Inflammatory macrophage (primary cell): ENCODE measurements around the gene KIF4A.
"Not testable (repeated sequence)": the region's sequence is repeated elsewhere in the genome, so short reads cannot be mapped to it uniquely, and the experiment has no call there.

Experiments used
- DNase-seq, 2 donors: peaks; one replicate each; pipeline ENCODE4 v3.0.0-alpha.2; 2020 to 2022
- total RNA-seq, 18 experiments: gene quantifications; one replicate each; lab custom pipeline; 2026; ENCODE audit warnings: mixed read lengths in 6 of 18, inconsistent platforms in 2 of 18; lab: John Stamatoyannopoulos, UW

Gene KIF4A, protein sequence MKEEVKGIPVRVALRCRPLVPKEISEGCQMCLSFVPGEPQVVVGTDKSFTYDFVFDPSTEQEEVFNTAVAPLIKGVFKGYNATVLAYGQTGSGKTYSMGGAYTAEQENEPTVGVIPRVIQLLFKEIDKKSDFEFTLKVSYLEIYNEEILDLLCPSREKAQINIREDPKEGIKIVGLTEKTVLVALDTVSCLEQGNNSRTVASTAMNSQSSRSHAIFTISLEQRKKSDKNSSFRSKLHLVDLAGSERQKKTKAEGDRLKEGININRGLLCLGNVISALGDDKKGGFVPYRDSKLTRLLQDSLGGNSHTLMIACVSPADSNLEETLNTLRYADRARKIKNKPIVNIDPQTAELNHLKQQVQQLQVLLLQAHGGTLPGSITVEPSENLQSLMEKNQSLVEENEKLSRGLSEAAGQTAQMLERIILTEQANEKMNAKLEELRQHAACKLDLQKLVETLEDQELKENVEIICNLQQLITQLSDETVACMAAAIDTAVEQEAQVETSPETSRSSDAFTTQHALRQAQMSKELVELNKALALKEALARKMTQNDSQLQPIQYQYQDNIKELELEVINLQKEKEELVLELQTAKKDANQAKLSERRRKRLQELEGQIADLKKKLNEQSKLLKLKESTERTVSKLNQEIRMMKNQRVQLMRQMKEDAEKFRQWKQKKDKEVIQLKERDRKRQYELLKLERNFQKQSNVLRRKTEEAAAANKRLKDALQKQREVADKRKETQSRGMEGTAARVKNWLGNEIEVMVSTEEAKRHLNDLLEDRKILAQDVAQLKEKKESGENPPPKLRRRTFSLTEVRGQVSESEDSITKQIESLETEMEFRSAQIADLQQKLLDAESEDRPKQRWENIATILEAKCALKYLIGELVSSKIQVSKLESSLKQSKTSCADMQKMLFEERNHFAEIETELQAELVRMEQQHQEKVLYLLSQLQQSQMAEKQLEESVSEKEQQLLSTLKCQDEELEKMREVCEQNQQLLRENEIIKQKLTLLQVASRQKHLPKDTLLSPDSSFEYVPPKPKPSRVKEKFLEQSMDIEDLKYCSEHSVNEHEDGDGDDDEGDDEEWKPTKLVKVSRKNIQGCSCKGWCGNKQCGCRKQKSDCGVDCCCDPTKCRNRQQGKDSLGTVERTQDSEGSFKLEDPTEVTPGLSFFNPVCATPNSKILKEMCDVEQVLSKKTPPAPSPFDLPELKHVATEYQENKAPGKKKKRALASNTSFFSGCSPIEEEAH
- 5.6 to 30.9 (median 17.0) reads per million in 18 experiments for total RNA-seq

DNA sequence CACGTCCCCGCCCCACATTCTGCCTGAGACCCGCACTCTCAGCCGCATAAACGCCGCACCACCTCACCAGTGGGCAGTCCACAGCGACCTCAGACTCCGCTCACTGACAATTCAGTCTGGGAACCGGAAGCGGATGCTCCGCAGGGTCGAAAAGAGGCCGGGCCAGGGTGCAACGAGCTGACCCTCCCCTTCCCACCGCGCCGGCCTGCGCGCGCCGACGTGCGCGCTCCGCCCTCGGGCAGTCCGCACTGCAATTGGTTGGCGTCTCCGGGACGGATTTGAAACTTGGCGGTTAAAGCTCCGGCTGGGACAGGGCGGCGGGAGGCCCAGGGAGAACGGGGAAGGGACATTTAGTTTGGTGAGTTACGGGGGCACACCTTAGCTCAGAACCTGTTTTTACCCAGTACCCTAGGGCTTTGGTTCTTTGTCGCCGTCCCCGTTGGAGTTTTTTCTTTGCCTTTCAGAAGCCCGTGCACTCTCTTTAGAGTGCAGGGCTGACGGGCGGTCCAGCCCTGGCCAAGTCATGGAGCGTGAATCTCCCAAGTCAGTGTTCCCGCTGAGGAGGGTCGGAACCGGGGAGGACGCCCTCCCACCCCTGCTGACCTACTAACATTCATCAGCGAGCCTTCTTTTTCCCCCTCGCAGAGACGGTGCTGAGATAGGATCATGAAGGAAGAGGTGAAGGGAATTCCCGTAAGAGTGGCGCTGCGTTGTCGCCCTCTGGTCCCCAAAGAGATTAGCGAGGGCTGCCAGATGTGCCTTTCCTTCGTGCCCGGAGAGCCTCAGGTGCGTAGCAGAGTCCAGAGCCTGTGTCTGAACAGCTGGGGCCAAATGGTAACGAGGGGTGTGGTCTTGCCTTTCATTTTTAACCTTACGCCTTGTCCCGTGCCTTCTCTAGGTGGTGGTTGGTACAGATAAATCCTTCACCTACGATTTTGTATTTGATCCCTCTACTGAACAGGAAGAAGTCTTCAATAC is at the start of gene KIF4A, which contains the start of gene PDZD11:
TSS of gene KIF4A (plus strand) at position 312 of the 978 bp plus-strand sequence. CDS start at position 667, 355 bp downstream.
TSS of gene PDZD11 (minus strand) at position 135 of the 978 bp plus-strand sequence. CDS start 586 bp downstream, outside the sequence.
- DNase-seq: peak; percentile 83 to 87

DNA sequence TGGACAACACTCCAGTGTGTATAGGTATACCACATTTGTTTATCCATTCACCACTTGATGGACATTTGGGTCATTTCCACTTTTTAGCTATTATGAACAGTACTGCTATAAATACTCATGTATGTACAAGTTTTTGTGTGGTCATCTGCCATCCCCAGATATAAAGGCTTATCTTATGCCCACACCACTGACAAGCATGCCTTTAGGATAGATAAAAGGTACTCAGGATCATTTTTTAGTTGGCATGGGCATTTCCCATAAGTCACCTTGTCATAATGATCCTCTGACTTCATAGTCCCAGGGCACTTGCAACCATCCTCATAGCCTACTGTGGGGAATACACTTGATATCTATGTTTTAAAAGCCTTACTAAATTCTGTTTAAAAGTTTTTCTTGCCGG is 49.2 kb upstream of the KIF4A start:
- no peak for DNase-seq

DNA sequence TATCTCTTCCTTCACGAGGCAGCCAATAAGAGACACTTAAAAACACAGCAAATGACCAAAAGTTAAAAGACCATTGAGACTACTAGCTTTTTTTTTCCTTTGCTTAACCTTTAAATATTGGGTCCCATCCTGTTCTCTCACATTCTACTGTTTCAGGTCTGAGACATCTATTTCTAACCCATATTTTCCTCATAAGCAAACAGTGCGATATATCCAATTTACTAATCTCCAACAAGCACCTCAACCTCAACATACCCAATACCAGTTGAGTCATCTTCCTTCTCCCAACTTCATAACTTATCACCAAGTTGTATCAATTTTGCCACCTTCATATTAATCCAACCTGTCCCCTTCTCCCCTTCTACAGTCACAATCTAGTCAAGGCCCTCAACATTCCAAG is 48.4 kb upstream of the KIF4A start:
- no peak for DNase-seq

DNA sequence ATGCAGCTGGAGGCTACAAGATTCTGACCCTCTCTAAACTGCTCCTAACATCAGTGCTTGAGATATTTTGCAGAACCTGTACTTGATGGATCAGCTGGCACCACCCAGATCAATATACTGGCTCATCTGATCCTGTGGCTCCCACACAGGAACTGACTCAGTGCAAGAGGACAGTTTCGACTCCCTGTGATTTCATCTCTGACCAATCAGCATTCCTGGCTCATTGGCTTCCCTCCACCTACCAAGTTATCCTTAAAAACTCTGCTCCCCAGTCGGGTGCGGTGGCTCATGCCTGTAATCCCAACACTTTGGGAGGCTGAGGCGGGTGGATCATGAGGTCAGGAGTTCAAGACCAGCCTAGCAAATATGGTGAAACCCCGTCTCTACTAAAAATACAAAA is 46.3 kb upstream of the KIF4A start:
- not testable (repeated sequence) for DNase-seq

DNA sequence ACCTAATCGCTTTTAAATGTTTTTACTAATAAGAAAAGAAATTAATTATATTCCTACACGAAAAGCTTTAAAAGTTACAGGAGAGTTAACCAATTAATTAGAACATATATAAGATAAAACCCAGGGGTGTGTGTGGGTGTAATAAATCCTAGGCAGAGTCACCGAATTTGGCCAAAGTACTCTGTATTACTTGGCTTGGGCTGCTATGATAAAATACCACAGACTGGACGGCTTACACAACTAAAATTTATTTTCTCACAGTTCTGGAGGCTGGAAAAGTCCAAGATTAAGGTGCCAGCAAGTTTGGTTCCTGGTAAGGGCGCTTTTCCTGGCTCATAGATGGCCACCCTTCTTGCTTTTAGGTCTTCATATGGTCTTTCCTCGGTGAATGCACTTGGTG is 45.0 kb upstream of the KIF4A start:
- no peak for DNase-seq

DNA sequence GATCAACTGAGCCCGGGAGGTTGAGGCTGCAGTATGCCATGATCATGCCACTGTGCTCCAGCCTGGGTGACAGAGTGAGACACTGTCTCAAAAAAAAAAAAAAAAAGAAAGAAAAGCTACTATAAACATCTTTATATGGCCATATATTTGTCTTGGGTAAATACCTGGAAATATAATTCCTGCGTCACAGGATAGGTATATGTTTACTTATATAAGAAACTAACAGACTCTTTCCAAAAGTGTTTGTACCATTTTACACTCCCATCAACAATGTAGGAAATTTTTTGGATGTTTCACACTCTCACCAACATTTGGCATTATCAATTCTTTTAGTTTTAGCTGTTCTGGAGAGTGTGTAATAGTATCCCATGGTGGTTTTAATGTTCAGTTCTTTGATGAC is 42.7 kb upstream of the KIF4A start:
- DNase-seq: no peak

DNA sequence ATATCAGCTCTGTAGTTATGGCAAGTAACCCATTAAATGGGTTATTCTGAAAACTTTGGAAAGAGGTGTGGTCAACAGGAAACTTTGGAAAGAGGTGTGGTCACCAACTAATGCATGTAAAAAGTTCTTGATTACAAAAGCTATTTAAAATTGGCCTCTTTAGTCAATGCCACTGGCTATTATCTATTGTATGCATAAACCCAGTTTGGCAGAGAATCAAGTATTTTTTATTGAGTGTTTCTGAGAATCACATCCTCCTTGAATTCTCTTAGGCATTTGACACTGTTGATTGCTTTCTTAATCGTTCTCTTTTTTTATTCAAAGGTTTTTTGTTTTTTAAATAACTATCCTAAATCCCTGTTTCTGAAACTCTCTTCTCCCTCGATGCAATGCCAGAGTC is 37.4 kb upstream of the KIF4A start:
- DNase-seq: no peak

DNA sequence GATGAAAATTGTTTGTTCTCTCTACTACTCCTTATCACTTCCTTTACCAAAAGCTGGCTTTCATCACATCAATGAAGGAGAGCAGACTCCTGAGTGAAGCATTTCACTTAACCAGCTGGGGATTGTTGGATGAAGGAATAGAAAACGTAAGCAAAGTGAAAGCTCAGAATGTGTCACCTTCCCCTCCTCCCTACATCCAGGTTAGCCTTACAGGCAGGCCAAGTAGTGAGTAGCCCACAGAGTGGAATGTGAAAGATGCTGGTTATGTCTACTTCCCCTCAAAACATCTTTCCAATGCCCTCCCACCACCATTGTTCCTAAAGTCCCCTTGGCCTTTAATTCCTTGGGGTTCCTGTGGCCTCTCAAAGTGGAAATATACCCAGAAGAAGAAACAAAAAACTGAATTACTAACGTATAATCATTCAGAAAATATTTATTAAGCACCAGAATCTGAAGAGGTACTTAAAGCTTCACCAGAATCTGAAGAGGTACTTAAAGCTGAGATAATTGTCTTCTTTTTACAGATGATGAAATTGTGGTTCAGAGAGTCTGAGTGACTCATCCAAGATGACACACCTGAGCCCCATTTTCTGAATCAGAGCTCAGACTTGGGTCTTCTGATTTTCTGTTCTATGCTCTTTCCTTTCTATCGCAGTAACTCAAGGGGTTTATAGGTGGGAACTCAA is 36.4 kb upstream of the KIF4A start:
- DNase-seq: no peak

DNA sequence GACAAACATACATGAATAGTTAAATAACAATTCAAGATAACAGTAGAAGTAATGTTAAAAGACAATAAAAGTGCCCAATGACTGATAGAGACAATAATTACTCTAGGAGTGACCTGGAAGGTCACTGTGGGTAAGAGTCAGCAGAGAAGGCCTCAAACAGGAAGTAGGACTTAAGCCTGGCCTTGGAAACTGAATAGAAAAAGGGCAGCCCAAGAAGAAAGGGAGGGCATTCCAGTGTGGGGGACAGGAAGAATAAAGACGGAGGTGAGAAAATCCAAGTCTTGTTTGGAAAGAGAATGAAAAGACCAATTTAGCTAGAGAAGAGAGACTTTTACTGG is 35.9 kb upstream of the KIF4A start:
- DNase-seq: no peak

DNA sequence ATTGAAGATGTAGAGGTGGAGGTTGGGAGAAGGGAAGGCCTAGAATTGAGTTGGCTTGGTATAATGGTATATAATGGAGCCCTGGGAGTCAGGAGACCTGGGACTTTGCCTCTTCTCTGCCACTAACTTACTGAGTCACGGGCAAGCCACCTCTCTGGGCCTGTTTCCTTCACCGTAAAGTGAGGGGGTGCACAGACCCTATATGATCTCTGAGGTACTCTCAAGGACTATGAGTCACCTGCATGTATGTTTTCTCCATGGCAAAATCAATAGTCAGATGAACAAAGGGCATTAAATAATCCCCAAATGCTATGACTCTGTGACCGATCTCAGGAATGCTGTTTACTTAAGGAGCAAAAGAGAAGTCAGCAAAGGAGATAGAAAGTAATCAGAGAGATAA is 35.0 kb upstream of the KIF4A start:
- DNase-seq: no peak

DNA sequence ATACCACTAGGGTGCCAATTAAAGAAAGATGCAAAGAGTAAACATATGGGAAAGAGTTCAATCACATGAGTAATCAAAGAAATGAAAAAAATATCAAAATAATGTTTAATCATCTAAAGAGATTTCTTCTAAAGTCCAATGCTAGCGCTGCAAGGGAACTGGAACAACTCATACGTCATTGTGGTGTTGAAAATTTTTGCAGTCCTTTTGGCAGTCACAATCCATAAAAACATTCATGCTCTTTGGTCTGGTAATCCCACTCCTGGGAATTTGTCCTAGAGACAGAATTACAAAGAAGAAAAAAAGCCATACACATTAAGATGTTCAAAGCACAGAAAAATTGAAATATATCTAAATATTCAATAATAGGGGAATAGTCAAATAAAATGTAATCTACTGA is 34.5 kb upstream of the KIF4A start:
- no peak for DNase-seq

DNA sequence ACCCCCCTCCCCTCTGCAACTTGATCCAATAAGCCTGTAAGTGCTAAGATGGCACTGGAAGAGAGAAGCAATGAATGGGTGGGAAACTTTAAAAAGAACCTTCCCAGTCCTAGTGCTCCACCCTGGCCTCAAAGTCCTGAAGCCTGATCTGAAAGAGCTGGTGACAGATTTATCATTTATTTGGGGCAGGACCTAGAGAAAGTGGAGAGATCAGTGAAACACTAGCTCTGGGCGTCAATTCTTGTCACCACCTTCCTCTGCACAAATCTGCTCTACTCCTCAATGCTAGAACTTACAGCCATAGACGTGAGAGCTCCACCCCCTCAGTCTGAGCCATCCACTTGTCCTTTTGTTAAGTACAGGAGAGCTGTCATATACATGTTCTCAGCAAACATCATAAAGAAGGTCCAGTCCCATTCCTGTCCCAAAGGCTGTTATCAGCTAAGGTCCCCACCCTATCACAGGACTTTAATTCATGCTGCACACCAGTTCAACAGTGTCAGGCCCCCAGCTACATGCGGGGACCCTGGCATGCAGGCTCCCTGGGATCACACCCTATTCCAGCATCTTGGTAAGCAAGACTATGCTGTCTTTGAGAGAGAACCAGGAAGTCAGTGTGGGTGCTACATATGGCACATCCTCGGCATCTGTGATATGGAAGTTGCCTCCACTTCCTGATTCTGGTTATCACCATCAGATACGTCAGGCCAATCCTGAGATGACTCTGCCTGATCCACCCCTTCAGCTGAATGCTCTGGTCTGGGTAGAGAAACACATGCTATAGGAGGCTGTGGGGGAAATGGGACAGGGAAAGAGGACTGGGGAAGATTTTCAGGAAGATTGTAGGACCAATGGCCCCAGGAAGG is 32.2 kb upstream of the KIF4A start:
- DNase-seq: peak in 1 of 2 donors; percentile 2

DNA sequence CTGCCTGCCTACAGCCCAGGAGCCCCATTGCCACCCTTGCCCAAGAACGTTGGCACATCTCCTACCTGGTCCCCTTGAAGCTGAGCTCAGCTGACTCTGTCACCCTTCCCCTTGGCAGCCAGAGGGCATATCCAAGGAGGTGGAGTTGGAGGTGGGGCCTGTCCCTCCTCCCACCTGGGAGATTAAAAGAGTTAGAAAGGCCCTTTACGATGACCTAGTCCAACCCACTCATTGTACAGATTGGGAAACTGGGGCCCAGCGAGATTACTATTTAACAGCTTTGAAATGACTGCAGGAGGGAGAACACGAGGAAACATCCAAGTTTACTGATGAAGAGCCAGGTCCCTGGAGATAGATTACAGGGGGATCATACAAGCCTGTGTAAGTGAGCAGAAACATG is 29.8 kb upstream of the KIF4A start, which contains the start of gene P2RY4:
TSS of gene P2RY4 (minus strand) at position 101 of the 400 bp plus-strand sequence. CDS start 580 bp downstream, outside the sequence.
- no peak for DNase-seq

DNA sequence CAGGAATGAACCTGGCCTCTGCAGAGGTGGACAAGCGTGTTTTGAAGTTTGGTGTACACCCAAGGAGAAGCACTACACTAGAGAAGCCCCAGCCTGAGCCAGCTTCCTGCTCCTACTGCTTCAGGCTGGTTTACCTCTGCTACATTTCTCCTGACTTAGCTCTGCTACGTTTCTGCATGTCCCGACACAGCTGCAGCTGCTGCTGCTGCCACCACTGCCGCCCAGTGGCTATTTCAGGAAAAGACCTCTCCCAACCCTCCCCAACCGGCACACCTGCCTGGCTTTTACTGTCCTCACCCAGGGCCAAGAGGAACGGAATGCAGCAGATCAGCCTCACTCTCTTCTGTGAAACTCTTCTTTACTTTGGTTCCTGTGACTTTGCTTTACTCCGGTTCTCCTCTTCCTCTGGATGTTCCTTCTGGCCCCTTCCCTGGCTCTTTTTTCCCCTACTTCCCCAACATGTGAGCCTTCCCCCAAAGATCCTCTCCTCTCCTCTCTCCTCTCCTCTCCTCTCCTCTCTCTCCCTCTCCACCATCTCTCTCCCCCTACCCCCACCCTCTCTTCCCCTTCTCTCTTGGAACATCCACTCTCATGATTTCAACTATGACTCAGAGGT is 26.8 kb upstream of the KIF4A start:
- peak in 1 of 2 donors; percentile 3 for DNase-seq

DNA sequence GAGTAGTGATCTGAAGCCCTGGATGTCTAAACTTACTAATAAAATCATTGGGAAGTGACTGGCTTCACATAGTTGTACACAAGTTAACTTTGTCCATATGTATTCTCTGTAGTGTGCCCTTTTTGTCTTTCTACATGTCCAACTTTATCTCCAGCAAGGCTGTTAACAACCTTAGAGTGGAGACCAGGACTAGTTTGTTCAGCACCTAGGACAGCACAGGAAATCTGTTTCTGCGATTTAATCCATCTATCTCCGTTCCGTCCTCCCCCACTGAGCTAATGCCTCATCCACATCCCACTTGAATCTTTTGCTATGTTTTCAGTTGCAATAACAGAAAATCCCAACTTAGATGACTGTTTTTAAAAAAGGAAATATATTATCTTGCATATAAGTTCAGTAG is 25.1 kb upstream of the KIF4A start:
- no peak for DNase-seq

DNA sequence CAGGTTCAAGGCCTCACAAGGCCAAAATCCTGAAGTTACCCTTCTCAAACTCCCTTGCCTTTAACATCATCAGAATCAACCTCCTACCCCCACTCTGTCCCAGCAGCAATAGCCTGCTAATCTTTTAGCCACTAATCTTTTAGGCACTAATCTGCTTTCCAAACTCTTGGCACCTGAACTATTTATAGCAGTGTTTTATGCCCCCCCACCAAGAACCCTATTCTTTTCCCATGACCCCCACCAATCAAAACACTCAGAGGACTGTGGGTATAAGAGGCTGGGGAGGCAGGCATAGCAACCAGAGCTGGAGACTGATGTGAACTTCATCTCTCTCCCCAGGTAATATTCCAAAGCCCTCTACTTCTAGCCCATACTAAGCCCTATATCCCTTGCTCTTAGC is 21.9 kb upstream of the KIF4A start, which contains the start of gene ARR3:
TSS of gene ARR3 (plus strand) at position 301 of the 400 bp plus-strand sequence. CDS start 1,052 bp downstream, outside the sequence.
- DNase-seq: no peak

DNA sequence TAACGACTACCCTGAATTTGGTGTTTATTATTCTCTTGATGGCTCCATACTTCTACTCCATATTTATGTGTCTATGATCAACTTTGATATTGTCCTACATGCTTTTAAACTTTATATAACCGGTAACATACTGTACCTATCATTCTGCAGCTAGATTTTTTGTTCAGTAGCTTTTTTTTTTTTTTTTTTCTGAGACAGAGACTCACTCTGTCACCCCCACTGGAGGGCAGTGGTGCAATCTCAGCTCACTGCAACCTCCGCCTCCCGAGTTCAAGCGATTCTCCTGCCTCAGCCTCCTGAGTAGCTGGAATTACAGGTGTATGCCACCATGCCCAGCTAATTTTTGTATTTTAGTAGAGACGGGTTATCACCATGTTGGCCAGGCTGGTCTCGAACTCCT is 15.9 kb upstream of the KIF4A start:
- DNase-seq: not testable (repeated sequence)

DNA sequence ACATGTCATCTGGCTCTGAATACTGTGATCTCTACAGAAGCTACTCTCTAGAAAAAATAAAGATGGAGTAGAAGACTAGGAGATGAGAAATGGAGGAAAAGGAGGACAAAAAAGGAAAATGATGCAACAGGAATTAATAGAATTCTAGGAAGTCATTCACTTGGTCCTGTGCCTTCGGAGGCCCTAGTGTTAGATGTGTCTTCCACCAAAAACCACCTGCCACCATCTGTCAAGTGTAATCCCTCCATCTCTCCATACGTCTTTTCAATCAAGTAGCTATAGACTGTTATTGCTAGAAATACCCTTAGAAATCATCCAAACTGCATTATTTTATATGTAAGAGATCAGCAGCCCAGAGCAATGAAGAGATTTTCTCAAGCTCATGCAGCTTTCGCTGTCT is 10.8 kb upstream of the KIF4A start:
- no peak for DNase-seq

DNA sequence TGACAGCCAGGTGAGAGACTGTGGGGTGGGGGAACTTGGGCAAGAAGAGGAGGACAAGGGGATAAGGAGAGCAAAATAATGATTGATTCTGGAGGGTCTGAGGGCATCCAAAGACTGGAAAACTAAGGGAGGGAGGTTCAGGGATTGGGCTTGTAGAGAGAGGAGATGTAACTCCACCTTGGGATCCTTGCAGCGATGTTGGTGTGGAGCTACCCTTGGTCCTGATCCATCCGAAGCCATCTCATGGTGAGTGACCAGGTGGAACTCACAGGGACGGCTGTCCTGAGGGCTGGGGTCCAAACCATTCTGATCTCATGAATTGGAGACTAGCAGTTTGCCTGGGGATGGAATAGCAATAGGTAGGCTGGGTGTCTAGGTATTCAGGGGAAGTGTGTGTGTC is 9.3 kb upstream of the KIF4A start:
- DNase-seq: no peak
